HepG2 (cell line): ENCODE data around the gene GDAP1L1. TPM values are rescaled to one million over a fixed set of nuclear protein-coding genes. Genes with fewer than 3 reads are reported as not detected.
A peak's percentile ranks its signal among the peaks of the same experiment; 100 is the strongest.

Experiments used
- CENPX ChIP-seq: sonication (generic); formaldehyde crosslinking; IDR thresholded peaks from 2 replicates; pipeline ENCODE4 v1.9.0; 2021; ENCODE audit warnings: mild to moderate bottlenecking, missing genetic modification reagents, moderate library complexity
- DMAP1 ChIP-seq: IDR thresholded peaks from 2 replicates; pipeline ENCODE4 v1.6.1; 2016
- FOXP1 ChIP-seq, 2 experiments: fragments of 450-650 bp in 1 of 2; IDR thresholded peaks; 2 replicates each; pipeline ENCODE4 v1.6.1; 2017 to 2018; ENCODE audit warnings: antibody characterized with exemption in 1 of 2
- FUBP1 ChIP-seq: sonication (generic); formaldehyde crosslinking; IDR thresholded peaks from 2 replicates; pipeline ENCODE4 v1.5.1; 2020; ENCODE audit warnings: missing genetic modification reagents, mild to moderate bottlenecking, borderline replicate concordance
- GMEB1 ChIP-seq: sonication (generic); formaldehyde crosslinking; IDR thresholded peaks from 2 replicates; pipeline ENCODE4 v1.5.1; 2020; ENCODE audit warnings: missing genetic modification reagents, mild to moderate bottlenecking, borderline replicate concordance
- GTF2F1 ChIP-seq: fragments of 150-350 bp; IDR thresholded peaks from 2 replicates; pipeline ENCODE4 v1.6.1; 2014; ENCODE audit warnings: low read length
- HDAC2 ChIP-seq: sonication (generic); formaldehyde crosslinking; IDR thresholded peaks from 2 replicates; pipeline ENCODE4 v1.4.0; 2020; ENCODE audit warnings: missing genetic modification reagents
- JUND ChIP-seq: sonication (generic); formaldehyde crosslinking; IDR thresholded peaks from 2 replicates; pipeline ENCODE4 v1.8.0; 2022; ENCODE audit warnings: mild to moderate bottlenecking, missing genetic modification reagents
- KDM6A ChIP-seq: IDR thresholded peaks from 2 replicates; pipeline ENCODE4 v1.6.1; 2016; ENCODE audit warnings: low read depth
- PCBP1 ChIP-seq: fragments of 200-400 bp; formaldehyde crosslinking; IDR thresholded peaks from 2 replicates; pipeline ENCODE4 v1.6.1; 2017; ENCODE audit warnings: mild to moderate bottlenecking, low read depth, low read length, borderline replicate concordance
- PRPF4 ChIP-seq: fragments of 200-400 bp; formaldehyde crosslinking; IDR thresholded peaks from 2 replicates; pipeline ENCODE4 v1.6.1; 2016; ENCODE audit warnings: low read length, low read depth; ENCODE audit not compliant: poor library complexity, severe bottlenecking
- SALL1 ChIP-seq: sonication (generic); formaldehyde crosslinking; IDR thresholded peaks from 2 replicates; pipeline ENCODE4 v1.8.0; 2022; ENCODE audit warnings: mild to moderate bottlenecking, missing genetic modification reagents
- TMF1 ChIP-seq: sonication (generic); formaldehyde crosslinking; IDR thresholded peaks from 2 replicates; pipeline ENCODE4 v1.8.1; 2022; ENCODE audit warnings: low read depth, missing genetic modification reagents
- ZBTB3 ChIP-seq: sonication (generic); formaldehyde crosslinking; IDR thresholded peaks from 2 replicates; pipeline ENCODE4 v1.4.0; 2020; ENCODE audit warnings: low read depth, mild to moderate bottlenecking, moderate library complexity, missing genetic modification reagents, borderline replicate concordance
- ZNF121 ChIP-seq: sonication (generic); formaldehyde crosslinking; IDR thresholded peaks from 2 replicates; pipeline ENCODE4 v1.5.0; 2020; ENCODE audit warnings: mild to moderate bottlenecking, missing genetic modification reagents
- ZNF180 ChIP-seq: sonication (generic); formaldehyde crosslinking; IDR thresholded peaks from 2 replicates; pipeline ENCODE4 v1.4.0; 2020; ENCODE audit warnings: low read depth, missing genetic modification reagents, borderline replicate concordance
- ZNF510 ChIP-seq: sonication (generic); formaldehyde crosslinking; IDR thresholded peaks from 2 replicates; pipeline ENCODE4 v1.4.0; 2020; ENCODE audit warnings: low read depth, mild to moderate bottlenecking, missing genetic modification reagents
- ZNF550 ChIP-seq: sonication (generic); formaldehyde crosslinking; IDR thresholded peaks from 2 replicates; pipeline ENCODE4 v1.4.0; 2020; ENCODE audit warnings: mild to moderate bottlenecking, missing genetic modification reagents, borderline replicate concordance
- ZNF562 ChIP-seq: sonication (generic); formaldehyde crosslinking; IDR thresholded peaks from 2 replicates; pipeline ENCODE4 v1.8.0; 2022; ENCODE audit warnings: missing genetic modification reagents, borderline replicate concordance
- ZNF761 ChIP-seq: sonication (generic); formaldehyde crosslinking; conservative IDR thresholded peaks from 2 replicates; pipeline ENCODE4 v1.4.0; 2020; ENCODE audit warnings: mild to moderate bottlenecking, missing genetic modification reagents
- ZNF788 ChIP-seq: sonication (generic); formaldehyde crosslinking; IDR thresholded peaks from 2 replicates; pipeline ENCODE4 v1.5.0; 2020; ENCODE audit warnings: mild to moderate bottlenecking, missing genetic modification reagents, borderline replicate concordance
- polyA plus RNA-seq, 8 experiments: library from polyadenylated mRNA; depleted of rRNA in 3 of 8; stranded (reverse) in 7 of 8; unstranded in 1 of 8; fragments of >200 nt; fragmentation: Illumina TruSeq in 4 of 8; extraction: Trizol in 4 of 8; gene quantifications; 2 replicates each; pipeline versions ENCODE4 v1.2.1 to v1.2.3, GENCODE V29; 2011 to 2016; ENCODE audit warnings: low read depth in 4 of 8, missing spikeins in 1 of 8, mixed read lengths in 1 of 8; ENCODE audit not compliant: insufficient read depth in 1 of 8
- total RNA-seq, 5 experiments: library from RNA; depleted of rRNA; stranded (reverse); fragments of >200 nt; fragmentation: Illumina TruSeq; extraction: Trizol; gene quantifications; 2 replicates each; pipeline ENCODE4 v1.2.3, GENCODE V29; 2016; ENCODE audit warnings: low read depth in 1 of 5
- TF ChIP-seq, protein P1 (sequence below): IDR thresholded peaks from 2 replicates; pipeline ENCODE4 v1.6.1; 2016; ENCODE audit warnings: missing genetic modification reagents, missing compliant biosample characterization
- TF ChIP-seq, protein P2 (sequence below): sonication (generic); formaldehyde crosslinking; IDR thresholded peaks from 2 replicates; pipeline ENCODE4 v1.4.0; 2020; ENCODE audit warnings: mild to moderate bottlenecking, low read depth, missing genetic modification reagents

The GDAP1L1 gene
- total and polyA plus RNA-seq, 2 of the 13 experiments (the other 11 are each of a cell fraction or from before 2014, with no cell fraction given) = 0.04 TPM; not detected in 1

- no peak for TF ChIP-seq ZNF121
- TF ChIP-seq SALL1 (CRISPR knock-in tag) = peak; percentile 93
- TF ChIP-seq JUND (CRISPR knock-in tag) = peak; percentile 98
- TF ChIP-seq KDM6A (CRISPR knock-in tag) = peak; percentile 98
- peak; percentile 77; the same call in 1 of the 2 replicates for TF ChIP-seq ZNF761 (CRISPR knock-in tag)
- peak; percentile 95 for TF ChIP-seq DMAP1
- TF ChIP-seq, protein P1, sequence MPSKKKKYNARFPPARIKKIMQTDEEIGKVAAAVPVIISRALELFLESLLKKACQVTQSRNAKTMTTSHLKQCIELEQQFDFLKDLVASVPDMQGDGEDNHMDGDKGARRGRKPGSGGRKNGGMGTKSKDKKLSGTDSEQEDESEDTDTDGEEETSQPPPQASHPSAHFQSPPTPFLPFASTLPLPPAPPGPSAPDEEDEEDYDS (CRISPR knock-in tag) = peak; percentile 45
- TF ChIP-seq ZNF510 = peak; percentile 71; the same call in 1 of the 2 replicates
- TF ChIP-seq HDAC2 (CRISPR knock-in tag) = peak; percentile 94
- peak; percentile 93; the same call in 1 of the 2 replicates for TF ChIP-seq ZNF550 (CRISPR knock-in tag)
- no peak for TF ChIP-seq ZNF180 (CRISPR knock-in tag)
- no peak for TF ChIP-seq ZNF562 (CRISPR knock-in tag)
- peak; percentile 13; the same call in 1 of the 2 replicates for TF ChIP-seq GMEB1 (CRISPR knock-in tag)
- no peak for TF ChIP-seq CENPX
- TF ChIP-seq TMF1 (CRISPR knock-in tag) = no peak; the same call in 1 of the 2 replicates
- peak; percentile 71; the same call in 1 of the 2 replicates for TF ChIP-seq ZNF788
- peak; percentile 73; the same call in 1 of the 2 replicates for TF ChIP-seq ZBTB3
- no peak for TF ChIP-seq PRPF4
- no peak for TF ChIP-seq FUBP1 (CRISPR knock-in tag)
- TF ChIP-seq, protein P2, sequence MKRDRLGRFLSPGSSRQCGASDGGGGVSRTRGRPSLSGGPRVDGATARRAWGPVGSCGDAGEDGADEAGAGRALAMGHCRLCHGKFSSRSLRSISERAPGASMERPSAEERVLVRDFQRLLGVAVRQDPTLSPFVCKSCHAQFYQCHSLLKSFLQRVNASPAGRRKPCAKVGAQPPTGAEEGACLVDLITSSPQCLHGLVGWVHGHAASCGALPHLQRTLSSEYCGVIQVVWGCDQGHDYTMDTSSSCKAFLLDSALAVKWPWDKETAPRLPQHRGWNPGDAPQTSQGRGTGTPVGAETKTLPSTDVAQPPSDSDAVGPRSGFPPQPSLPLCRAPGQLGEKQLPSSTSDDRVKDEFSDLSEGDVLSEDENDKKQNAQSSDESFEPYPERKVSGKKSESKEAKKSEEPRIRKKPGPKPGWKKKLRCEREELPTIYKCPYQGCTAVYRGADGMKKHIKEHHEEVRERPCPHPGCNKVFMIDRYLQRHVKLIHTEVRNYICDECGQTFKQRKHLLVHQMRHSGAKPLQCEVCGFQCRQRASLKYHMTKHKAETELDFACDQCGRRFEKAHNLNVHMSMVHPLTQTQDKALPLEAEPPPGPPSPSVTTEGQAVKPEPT = peak; percentile 81; the same call in 1 of the 2 replicates
- no peak for TF ChIP-seq GTF2F1
- no peak for TF ChIP-seq PCBP1
- TF ChIP-seq FOXP1 (IDR thresholded peaks at IDR 0.05) = no peak
- peak; percentile 81 for TF ChIP-seq FOXP1 (CRISPR knock-in tag; IDR thresholded peaks at IDR 0.05)
Observed at GRCh38 chr20:44302026-44302669, 55.0 kb downstream of the GDAP1L1 start (continued).
